NCI-H510A treated with DMSO at 0.1 percent for 48 hours (cell line): ENCODE data around the gene LACTB.

Experiments
- DNase-seq: peaks from one replicate; lab custom pipeline; 2025; lab: John Stamatoyannopoulos, UW

The LACTB gene

GRCh38 chr15:63121382-63122001 lies at the start of gene LACTB:
Gene LACTB, plus strand, starts transcription at chr15:63121861. Its CDS starts 11 bp downstream, at chr15:63121872.
- DNase-seq, result peak; percentile 66

- peak; percentile 10 for DNase-seq
Observed at GRCh38 chr15:63072023-63072650, 49.5 kb upstream of the LACTB start.

- DNase-seq, result no peak
Observed at GRCh38 chr15:63072809-63073277, 48.8 kb upstream of the LACTB start.

GRCh38 chr15:63073497-63074172 lies 48.0 kb upstream of the LACTB start:
- no peak for DNase-seq

- no peak for DNase-seq
Observed at GRCh38 chr15:63075015-63075983, 46.4 kb upstream of the LACTB start.

- no peak for DNase-seq
Observed at GRCh38 chr15:63075984-63076713, 45.5 kb upstream of the LACTB start.

- DNase-seq, result no peak
Observed at GRCh38 chr15:63076714-63077046, 45.0 kb upstream of the LACTB start.

GRCh38 chr15:63077952-63078351 lies 43.7 kb upstream of the LACTB start:
- DNase-seq, result no peak

- no peak for DNase-seq
Observed at GRCh38 chr15:63079947-63080626, 41.6 kb upstream of the LACTB start.

GRCh38 chr15:63080634-63081250 lies 40.9 kb upstream of the LACTB start:
- DNase-seq, result no peak

- DNase-seq, result no peak
Observed at GRCh38 chr15:63082366-63082765, 39.3 kb upstream of the LACTB start.

- no peak for DNase-seq
Observed at GRCh38 chr15:63083044-63083443, 38.6 kb upstream of the LACTB start.

GRCh38 chr15:63083541-63083940 lies 38.1 kb upstream of the LACTB start:
- DNase-seq, result no peak

GRCh38 chr15:63084806-63085205 lies 36.9 kb upstream of the LACTB start:
- DNase-seq, result no peak

GRCh38 chr15:63085289-63085688 lies 36.4 kb upstream of the LACTB start:
- no peak for DNase-seq

- no peak for DNase-seq
Observed at GRCh38 chr15:63086271-63086670, 35.4 kb upstream of the LACTB start.

GRCh38 chr15:63086947-63087346 lies 34.7 kb upstream of the LACTB start:
- no peak for DNase-seq

GRCh38 chr15:63088533-63089245 lies 33.0 kb upstream of the LACTB start:
- DNase-seq, result no peak

- peak; percentile 38 for DNase-seq
Observed at GRCh38 chr15:63089260-63090043, 32.2 kb upstream of the LACTB start.
